B cell (primary cell): ENCODE measurements around the gene DCHS2. TPM values are rescaled to one million over a fixed set of nuclear protein-coding genes. Genes with fewer than 3 reads are reported as not detected.

Experiments used
- ATAC-seq: fragments of 200-7000 bp; cut with Tn5 transposase; one replicate; pipeline ENCODE4 v1.10.0; 2021; ENCODE audit warnings: low read depth, mild to moderate bottlenecking, moderate number of reproducible peaks, moderate library complexity
- CTCF ChIA-PET: fragments of 350-600 bp; sonication (Branson Sonifier 250); formaldehyde crosslinking; loops from one replicate; lab custom pipeline; 2021; ENCODE audit warnings: antibody characterized with exemption, inconsistent platforms; lab: Charles Lee
- POLR2A ChIA-PET: fragments of 350-600 bp; sonication (Branson Sonifier 250); formaldehyde crosslinking; loops from one replicate; lab custom pipeline; 2021; ENCODE audit warnings: antibody characterized with exemption; lab: Charles Lee
- DNase-seq: peaks from one replicate; pipeline ENCODE4 v3.0.0; 2013
- H2AFZ ChIP-seq: 2 replicates; pipeline ENCODE4 v1.6.1; 2012; ENCODE audit warnings: mild to moderate bottlenecking, low read depth, low read length; ENCODE audit not compliant: insufficient read depth, poor library complexity, severe bottlenecking
- H3K27ac ChIP-seq, 2 donors: 1 replicate in 1 of 2; 2 replicates in 1 of 2; pipeline ENCODE4 v1.5.1; 2012 to 2013; ENCODE audit warnings: low read length in 2 of 2, mild to moderate bottlenecking in 2 of 2, moderate library complexity in 1 of 2
- H3K27me3 ChIP-seq, 4 experiments: fragments of 200-600 bp in 1 of 4; sonication (generic) in 1 of 4; replicated peaks in 1 of 4; 1 replicate in 2 of 4; 2 replicates in 2 of 4; pipeline versions ENCODE4 v1.6.1 to v1.7.0; 2013 to 2016; ENCODE audit warnings: low read length in 3 of 4, mild to moderate bottlenecking in 2 of 4, mixed read lengths in 1 of 4, moderate library complexity in 1 of 4; ENCODE audit not compliant: insufficient read depth in 4 of 4, control insufficient read depth in 3 of 4; ENCODE audit errors: control extremely low read depth in 1 of 4
- H3K36me3 ChIP-seq, 2 experiments: replicated peaks in 1 of 2; 1 replicate in 1 of 2; 2 replicates in 1 of 2; pipeline versions ENCODE4 v1.6.1 to v1.7.1; 2013; ENCODE audit warnings: low read length in 1 of 2; ENCODE audit not compliant: insufficient read depth in 2 of 2, control insufficient read depth in 1 of 2; ENCODE audit errors: control extremely low read depth in 1 of 2, extremely low read depth in 1 of 2
- H3K4me1 ChIP-seq, 2 donors: fragments of 200-600 bp in 1 of 2; sonication (generic) in 1 of 2; 1 replicate in 1 of 2; 2 replicates in 1 of 2; pipeline versions ENCODE4 v1.5.1 to v1.6.1; 2013 to 2017; ENCODE audit warnings: low read length in 2 of 2; ENCODE audit not compliant: control insufficient read depth in 2 of 2, insufficient read depth in 2 of 2
- H3K4me2 ChIP-seq: replicated peaks from 2 replicates; pipeline ENCODE3; 2012; ENCODE audit warnings: mild to moderate bottlenecking, low read depth, low read length; ENCODE audit not compliant: poor library complexity, severe bottlenecking
- H3K4me3 ChIP-seq, 5 experiments: fragments of 200-600 bp in 1 of 5; sonication (generic) in 1 of 5; 1 replicate in 3 of 5; 2 replicates in 2 of 5; pipeline versions ENCODE4 v1.5.1 to v1.7.0; 2011 to 2016; ENCODE audit warnings: low read length in 4 of 5, mild to moderate bottlenecking in 4 of 5, low read depth in 2 of 5, control low read depth in 1 of 5, moderate library complexity in 1 of 5; ENCODE audit not compliant: insufficient read depth in 1 of 5; ENCODE audit errors: control extremely low read depth in 1 of 5, extremely low read depth in 1 of 5
- H3K79me2 ChIP-seq: fragments of 200-600 bp; sonication (generic); one replicate; pipeline ENCODE4 v1.6.0; 2016; ENCODE audit warnings: low read length; ENCODE audit not compliant: control insufficient read depth, insufficient read depth
- H3K9ac ChIP-seq: fragments of 200-600 bp; sonication (generic); 2 replicates; pipeline ENCODE4 v1.6.1; 2017; ENCODE audit warnings: mild to moderate bottlenecking, low read length, moderate library complexity
- H3K9me3 ChIP-seq, 3 donors: one replicate each; pipeline versions ENCODE4 v1.6.1 to v1.7.1; 2013; ENCODE audit warnings: low read length in 2 of 3; ENCODE audit not compliant: control insufficient read depth in 2 of 3, insufficient read depth in 1 of 3; ENCODE audit errors: control extremely low read depth in 1 of 3
- H4K20me1 ChIP-seq: 2 replicates; pipeline ENCODE4 v1.6.0; 2012; ENCODE audit warnings: mild to moderate bottlenecking, low read length; ENCODE audit not compliant: insufficient read depth, control insufficient read depth, poor library complexity, severe bottlenecking
- H3K27ac Mint-ChIP-seq: one replicate; pipeline ENCODE4 v1.8.0; 2021; ENCODE audit warnings: mixed read lengths
- H3K27me3 Mint-ChIP-seq: one replicate; pipeline ENCODE4 v1.8.0; 2021; ENCODE audit warnings: mixed read lengths
- H3K4me1 Mint-ChIP-seq: one replicate; pipeline ENCODE4 v1.8.0; 2021; ENCODE audit warnings: mixed read lengths
- H3K4me3 Mint-ChIP-seq: one replicate; pipeline ENCODE4 v1.8.0; 2021; ENCODE audit warnings: mixed read lengths
- H3K9me3 Mint-ChIP-seq: one replicate; pipeline ENCODE4 v1.8.0; 2022; ENCODE audit warnings: mixed read lengths; ENCODE audit not compliant: insufficient read depth
- CTCF ChIP-seq: fragments of 200-600 bp; IDR thresholded peaks from one replicate; pipeline ENCODE4 v1.8.0; 2022; ENCODE audit warnings: antibody characterized with exemption, mild to moderate bottlenecking
- EZH2 ChIP-seq: IDR thresholded peaks from 2 replicates; pipeline ENCODE4 v1.6.1; 2012; ENCODE audit warnings: borderline replicate concordance, low read depth, mild to moderate bottlenecking, moderate library complexity, low read length; ENCODE audit not compliant: insufficient read depth, poor library complexity, severe bottlenecking
- WGBS: methylation state at CpG from one replicate; pipeline ENCODE4 v1.1.5; 2013; ENCODE audit warnings: missing lambda C conversion rate; ENCODE audit not compliant: insufficient coverage; 5-methylcytosine and 5-hydroxymethylcytosine counted together
- intact Hi-C: fragments of 100-400 bp; cut with micrococcal nuclease; formaldehyde crosslinking; loops from one replicate; pipeline ENCODE4 v1.10.0; 2022
- polyA plus RNA-seq: library from polyadenylated mRNA; depleted of rRNA; stranded (reverse); fragments of >200 nt; gene quantifications from 2 replicates; pipeline ENCODE4 v1.2.3, GENCODE V29; 2012
- total RNA-seq, 2 donors: library from RNA; stranded (reverse); fragments of 120-200 nt in 1 of 2; gene quantifications; 1 replicate in 1 of 2; 2 replicates in 1 of 2; pipeline versions ENCODE4 v1.2.3 to v1.2.4, GENCODE V29; 2013 to 2022

DCHS2 gene
- total and polyA plus RNA-seq, 2 donors (not counting 1 experiment from before 2014, with no cell fraction given): 0.02 to 0.06 TPM

- TF ChIP-seq EZH2: no peak
- no peak for TF ChIP-seq CTCF
- Mint-ChIP-seq H3K4me3 (no peak overlapping the region), H3K4me1 (no peaks in the 10 kb centered on the region), H3K27me3 (peaks cover 33% of the 10 kb centered on the region), H3K9me3 (no peaks in the 10 kb centered on the region), H3K27ac (no peak overlapping the region)
- H3K79me2 ChIP-seq: no peaks in the 10 kb centered on the region
- H3K36me3 ChIP-seq: no peaks in the 10 kb centered on the region
- CTCF ChIA-PET: no interaction called here
- H3K9me3 ChIP-seq: no peaks in the 10 kb centered on the region
- no peak for ATAC-seq
- intact Hi-C loops: no loop called here
- no peaks in the 10 kb centered on the region for H4K20me1 ChIP-seq
- 94% methylated on average over 5 of the region's 6 CpGs for WGBS
- POLR2A ChIA-PET: no interaction called here
- H3K9ac ChIP-seq: no peak overlapping the region
- H3K27me3 ChIP-seq: peaks cover 0 to 5% (median 2%) of the 10 kb centered on the region in 4 experiments
- H3K4me3 ChIP-seq: no peak overlapping the region
- no peak overlapping the region for H3K27ac ChIP-seq
- H3K4me1 ChIP-seq: no peaks in the 10 kb centered on the region
- DNase-seq: no peak
- no peak overlapping the region for H3K4me2 ChIP-seq
- H2AFZ ChIP-seq: no peak overlapping the region
These were observed 58.1 kb downstream of the DCHS2 start for GRCh38 chr4:154433543-154433942.

GRCh38 chr4:154429176-154429575, 62.4 kb downstream of the DCHS2 start:
- DNase-seq: no peak
- Histone ChIP-seq H3K9me3 (no peaks in the 10 kb centered on the region), H4K20me1 (no peaks in the 10 kb centered on the region), H3K4me2 (no peak overlapping the region), H3K4me1 (peaks cover 17 to 18% of the 10 kb centered on the region in 2 donors), H3K79me2 (no peaks in the 10 kb centered on the region), H3K9ac (no peak overlapping the region), H2AFZ (no peak overlapping the region), H3K36me3 (no peaks in the 10 kb centered on the region), H3K4me3 (no peak overlapping the region), H3K27ac (no peak overlapping the region), H3K27me3 (peaks cover 0 to 5% (median 2%) of the 10 kb centered on the region in 4 experiments)
- TF ChIP-seq CTCF (no peak), EZH2 (no peak)
- H3K9me3 Mint-ChIP-seq: no peaks in the 10 kb centered on the region
- no peak overlapping the region for H3K27ac Mint-ChIP-seq
- H3K27me3 Mint-ChIP-seq: peaks cover 30% of the 10 kb centered on the region
- H3K4me3 Mint-ChIP-seq: no peak overlapping the region
- 83% methylated on average over 4 of the region's 5 CpGs for WGBS
- intact Hi-C loops: no loop called here
- H3K4me1 Mint-ChIP-seq: peaks cover 18% of the 10 kb centered on the region
- no peak for ATAC-seq
- CTCF ChIA-PET: no interaction called here
- POLR2A ChIA-PET: interaction anchor here (0.6 kb wide), 1 partner anchor 12 kb away, joined by 3 read pairs; no protein-coding TSS in a partner anchor
